RWPE1 (cell line): ENCODE measurements around the gene MPO.

Experiments used
- CTCF ChIA-PET: fragments of 350-600 bp; sonication (Branson Sonifier 250); formaldehyde crosslinking; extraction: SDS; loops from one replicate; lab custom pipeline; 2021; lab: Yijun Ruan, JAX
- POLR2A ChIA-PET: fragments of 400-600 bp; formaldehyde crosslinking; extraction: SDS; loops from one replicate; lab custom pipeline; 2020; ENCODE audit warnings: antibody characterized with exemption; ENCODE audit not compliant: low non-redundant PET; lab: Yijun Ruan, JAX
- DNase-seq: peaks from one replicate; pipeline ENCODE4 v3.0.0; 2012; ENCODE audit warnings: low spot score
- H3K27ac ChIP-seq: fragments of 450-650 bp; 2 replicates; pipeline ENCODE4 v1.5.1; 2017
- TF ChIP-seq, protein P1 (sequence below): fragments of 450-650 bp; conservative IDR thresholded peaks from 2 replicates; pipeline ENCODE4 v1.5.1; 2017; ENCODE audit warnings: low read depth, mild to moderate bottlenecking

The MPO gene

DNA sequence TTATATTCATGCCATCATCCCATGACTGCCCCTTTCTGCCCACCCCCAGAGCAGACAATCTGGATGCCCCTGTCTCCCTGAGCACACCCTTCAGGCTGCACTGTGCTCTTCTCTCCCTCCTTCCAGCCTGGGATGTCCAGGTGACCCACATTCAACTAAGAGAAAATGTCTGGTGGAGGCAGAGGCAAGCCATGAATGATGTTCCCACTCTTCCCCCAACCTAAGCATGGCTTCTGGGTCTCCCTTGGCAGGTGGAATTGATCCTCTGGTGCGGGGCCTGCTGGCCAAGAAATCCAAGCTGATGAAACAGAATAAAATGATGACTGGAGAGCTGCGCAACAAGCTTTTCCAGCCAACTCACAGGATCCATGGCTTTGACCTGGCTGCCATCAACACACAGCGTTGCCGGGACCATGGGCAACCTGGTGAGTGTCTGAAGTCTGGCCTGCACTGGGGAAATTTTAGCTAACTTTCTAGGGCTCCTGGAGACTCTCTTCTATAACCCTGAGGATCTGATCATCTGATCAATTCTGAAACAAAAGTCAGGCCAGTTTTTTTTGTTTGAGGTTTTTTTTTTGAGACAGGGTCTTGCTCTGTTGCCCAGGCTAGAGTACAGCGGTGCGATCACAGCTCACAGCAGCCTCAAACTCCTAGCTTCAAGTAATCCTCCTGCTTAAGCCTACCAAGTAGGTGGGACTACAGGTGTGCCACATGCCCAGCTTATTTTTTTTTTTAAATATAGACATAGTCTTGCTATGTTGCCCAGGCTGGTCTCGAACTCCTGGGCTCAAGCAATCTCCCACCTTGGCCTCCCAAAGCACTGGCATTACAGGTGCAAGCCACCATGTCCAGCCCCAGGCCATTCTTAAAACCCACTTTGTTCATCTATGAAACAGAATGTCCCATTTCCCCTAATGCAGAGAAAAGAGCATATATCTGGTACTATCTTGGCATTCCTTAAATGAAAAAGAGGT, 14.5 kb downstream of the MPO start:
- TF ChIP-seq, protein P1, sequence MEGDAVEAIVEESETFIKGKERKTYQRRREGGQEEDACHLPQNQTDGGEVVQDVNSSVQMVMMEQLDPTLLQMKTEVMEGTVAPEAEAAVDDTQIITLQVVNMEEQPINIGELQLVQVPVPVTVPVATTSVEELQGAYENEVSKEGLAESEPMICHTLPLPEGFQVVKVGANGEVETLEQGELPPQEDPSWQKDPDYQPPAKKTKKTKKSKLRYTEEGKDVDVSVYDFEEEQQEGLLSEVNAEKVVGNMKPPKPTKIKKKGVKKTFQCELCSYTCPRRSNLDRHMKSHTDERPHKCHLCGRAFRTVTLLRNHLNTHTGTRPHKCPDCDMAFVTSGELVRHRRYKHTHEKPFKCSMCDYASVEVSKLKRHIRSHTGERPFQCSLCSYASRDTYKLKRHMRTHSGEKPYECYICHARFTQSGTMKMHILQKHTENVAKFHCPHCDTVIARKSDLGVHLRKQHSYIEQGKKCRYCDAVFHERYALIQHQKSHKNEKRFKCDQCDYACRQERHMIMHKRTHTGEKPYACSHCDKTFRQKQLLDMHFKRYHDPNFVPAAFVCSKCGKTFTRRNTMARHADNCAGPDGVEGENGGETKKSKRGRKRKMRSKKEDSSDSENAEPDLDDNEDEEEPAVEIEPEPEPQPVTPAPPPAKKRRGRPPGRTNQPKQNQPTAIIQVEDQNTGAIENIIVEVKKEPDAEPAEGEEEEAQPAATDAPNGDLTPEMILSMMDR: no peak
- CTCF ChIA-PET: interaction anchor here (0.6 to 1.6 kb wide), 2 partner anchors 16 to 110 kb away, joined by 3 to 4 read pairs; no protein-coding TSS in a partner anchor
- no peak overlapping the region for H3K27ac ChIP-seq
- no peak for DNase-seq
- POLR2A ChIA-PET: interaction anchor here (0.5 kb wide), 1 partner anchor 363 kb away, joined by 3 read pairs; no protein-coding TSS in a partner anchor

DNA sequence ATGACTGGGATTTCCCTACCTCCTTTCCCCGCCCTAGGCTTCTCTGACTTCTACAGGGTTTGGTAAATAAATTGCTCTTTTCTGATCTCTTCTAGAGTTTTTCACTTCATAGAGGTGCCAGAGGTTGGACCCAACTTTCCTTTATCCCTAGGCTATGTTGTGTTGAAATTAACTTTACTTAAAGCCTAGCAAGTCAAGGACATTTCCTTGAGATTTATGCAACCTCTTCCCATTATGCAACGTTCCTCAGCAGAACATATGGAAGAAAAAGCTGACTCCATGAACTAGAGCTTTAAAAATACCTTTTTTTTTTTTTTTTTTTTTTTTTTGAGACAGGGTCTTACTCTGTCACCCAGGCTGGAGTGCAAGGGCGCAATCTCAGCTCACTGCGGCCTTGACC, 15.5 kb downstream of the MPO start:
- H3K27ac ChIP-seq: no peak overlapping the region
- POLR2A ChIA-PET: no interaction called here
- DNase-seq: no peak
- CTCF ChIA-PET: interaction anchor here (1.6 kb wide), 1 partner anchor 16 kb away, joined by 4 read pairs; no protein-coding TSS in a partner anchor
- TF ChIP-seq, protein P1: no peak

DNA sequence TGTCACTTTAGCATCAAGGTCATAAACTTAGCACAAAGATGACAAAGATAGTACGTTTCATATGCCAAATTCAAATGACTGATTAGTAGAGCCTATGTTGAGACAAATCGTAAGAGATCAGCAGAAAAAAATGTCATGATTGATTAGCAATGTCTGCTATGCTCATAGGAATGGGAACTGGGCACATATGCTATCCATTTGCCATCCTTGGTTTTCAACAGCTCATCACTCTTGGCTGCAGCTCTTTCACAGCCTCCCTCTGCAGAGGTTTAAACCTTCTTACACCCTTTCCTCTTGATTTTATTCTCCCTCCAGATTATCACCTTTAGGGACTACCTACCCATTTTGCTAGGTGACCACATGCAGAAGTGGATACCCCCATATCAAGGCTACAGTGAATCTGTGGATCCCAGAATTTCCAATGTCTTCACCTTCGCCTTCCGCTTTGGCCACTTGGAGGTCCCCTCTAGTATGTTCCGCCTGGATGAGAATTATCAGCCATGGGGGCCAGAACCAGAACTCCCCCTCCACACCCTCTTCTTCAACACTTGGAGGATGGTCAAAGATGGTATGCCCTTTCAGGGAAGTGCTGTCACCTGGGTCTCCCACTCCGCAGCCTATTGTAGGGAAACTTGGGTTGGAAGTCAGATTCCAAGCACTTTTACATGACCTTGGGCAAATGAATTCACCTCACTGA, 16.2 kb downstream of the MPO start:
- POLR2A ChIA-PET: no interaction called here
- TF ChIP-seq, protein P1: no peak
- CTCF ChIA-PET: interaction anchor here (1.6 kb wide), 1 partner anchor 15 kb away, joined by 4 read pairs; no protein-coding TSS in a partner anchor
- DNase-seq: no peak
- H3K27ac ChIP-seq: no peak overlapping the region

DNA sequence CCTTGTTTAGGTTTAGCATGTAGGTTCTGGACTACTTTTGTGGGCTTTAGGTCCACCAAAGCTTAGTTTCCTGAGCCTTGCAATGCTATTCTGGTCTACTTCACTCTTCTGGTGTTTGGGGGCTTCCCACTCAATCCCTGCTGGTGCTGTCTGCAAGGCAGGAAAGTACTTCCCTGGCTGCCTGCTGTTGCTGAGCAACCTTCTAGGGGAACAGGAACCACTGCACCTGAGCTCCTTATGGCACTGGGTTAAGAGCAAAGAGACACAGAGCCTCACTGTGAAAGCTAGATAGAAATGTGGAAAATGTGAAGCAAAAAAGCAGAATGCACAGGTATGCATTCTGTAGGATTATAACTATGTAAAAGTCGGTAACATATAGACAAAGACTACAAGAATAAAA, 17.0 kb downstream of the MPO start:
- TF ChIP-seq, protein P1: no peak
- POLR2A ChIA-PET: no interaction called here
- CTCF ChIA-PET: interaction anchor here (0.6 to 0.7 kb wide), 2 partner anchors 13 to 14 kb away, joined by 3 to 5 read pairs; no protein-coding TSS in a partner anchor
- no peak overlapping the region for H3K27ac ChIP-seq
- DNase-seq: no peak

DNA sequence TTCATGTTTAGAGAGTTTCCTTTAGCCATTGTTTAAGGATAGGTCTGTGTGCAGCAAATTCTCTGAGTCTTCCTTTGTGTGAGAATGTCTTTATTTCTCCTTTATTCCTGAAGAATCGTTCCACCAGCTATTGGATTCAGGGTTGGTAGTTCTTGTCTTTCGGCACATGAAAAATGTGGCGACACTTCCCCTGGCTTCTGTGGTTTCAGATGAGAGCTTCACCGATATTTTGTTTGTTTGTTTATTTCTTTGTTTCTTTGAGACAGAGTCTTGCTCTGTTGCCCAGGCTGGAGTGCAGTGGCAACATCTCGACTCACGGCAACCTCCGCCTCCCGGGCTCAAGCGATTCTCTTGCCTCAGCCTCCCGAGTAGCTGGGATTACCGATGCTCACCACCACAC, 18.6 kb downstream of the MPO start:
- ChIA-PET POLR2A (no interaction called here), CTCF (no interaction called here)
- TF ChIP-seq, protein P1: no peak
- H3K27ac ChIP-seq: no peak overlapping the region
- no peak for DNase-seq

DNA sequence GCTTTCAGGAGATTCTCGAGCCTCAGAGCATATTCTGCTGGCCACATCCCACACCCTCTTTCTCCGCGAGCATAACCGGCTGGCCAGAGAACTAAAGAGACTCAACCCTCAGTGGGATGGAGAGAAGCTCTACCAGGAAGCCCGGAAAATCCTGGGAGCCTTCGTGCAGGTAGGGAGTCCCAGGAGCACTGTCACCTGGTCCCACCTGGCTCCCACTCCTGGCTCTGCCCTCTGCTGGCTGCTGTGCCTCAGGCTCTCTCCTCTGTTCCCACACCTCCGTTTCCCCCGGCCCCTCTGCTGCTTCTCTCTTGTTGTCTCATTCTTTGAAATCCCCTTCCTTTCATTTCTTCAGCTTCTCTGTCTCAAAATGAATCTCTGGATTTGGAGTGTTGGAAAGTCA, 25.9 kb downstream of the MPO start:
- DNase-seq: no peak
- POLR2A ChIA-PET: no interaction called here
- no peak overlapping the region for H3K27ac ChIP-seq
- TF ChIP-seq, protein P1: no peak
- CTCF ChIA-PET: interaction anchor here (0.6 to 1.4 kb wide), 2 partner anchors 16 to 26 kb away, joined by 3 read pairs; partner anchors contain the start of gene MPO
